Fibroblast of peridontal ligament (primary cell): ENCODE measurements around the gene PARP2.
"Not testable (repeated sequence)": the region's sequence is repeated elsewhere in the genome, so short reads cannot be mapped to it uniquely, and the experiment has no call there.

Source experiments
- DNase-seq: peaks from one replicate; pipeline ENCODE4 v3.0.0-alpha.2; 2010; ENCODE audit errors: extremely low read depth

PARP2 gene

GRCh38 chr14:20343092-20343861 lies at the start of gene PARP2:
Gene PARP2, plus strand, starts transcription at chr14:20343635. Its CDS starts 7 bp downstream, at chr14:20343642.
- DNase-seq: peak; percentile 100

GRCh38 chr14:20294636-20295035 lies 48.8 kb upstream of the PARP2 start:
- no peak for DNase-seq

- no peak for DNase-seq
These were observed 48.4 kb upstream of the PARP2 start for GRCh38 chr14:20295067-20295466.

- DNase-seq: peak; percentile 33
These were observed 41.2 kb upstream of the PARP2 start for GRCh38 chr14:20302042-20302755.

- DNase-seq: peak; percentile 94
These were observed 38.0 kb upstream of the PARP2 start, which contains the start of gene TTC5 for GRCh38 chr14:20305265-20306078. Gene TTC5, minus strand, starts transcription at chr14:20305951. Its CDS starts 14 bp downstream, at chr14:20305937.

- no peak for DNase-seq
These were observed 37.4 kb upstream of the PARP2 start for GRCh38 chr14:20306079-20306423.

GRCh38 chr14:20314026-20314425 lies 29.4 kb upstream of the PARP2 start:
- DNase-seq: no peak

- no peak for DNase-seq
These were observed 25.7 kb upstream of the PARP2 start for GRCh38 chr14:20317720-20318119.

- DNase-seq: peak; percentile 85
These were observed 16.2 kb upstream of the PARP2 start for GRCh38 chr14:20327005-20327869.

- no peak for DNase-seq
These were observed 14.7 kb upstream of the PARP2 start for GRCh38 chr14:20328705-20329104.

GRCh38 chr14:20329355-20329754 lies 14.1 kb upstream of the PARP2 start:
- no peak for DNase-seq

- no peak for DNase-seq
These were observed 12.3 kb upstream of the PARP2 start for GRCh38 chr14:20331053-20331613.

- peak; percentile 22 for DNase-seq
These were observed 11.0 kb upstream of the PARP2 start for GRCh38 chr14:20332431-20332787.

- DNase-seq: peak; percentile 89
These were observed 10.5 kb upstream of the PARP2 start, which contains the start of gene CCNB1IP1 for GRCh38 chr14:20332788-20333493. Gene CCNB1IP1, minus strand, starts transcription at chr14:20333279. Its CDS starts 16,756 bp downstream, at chr14:20316523.

- no peak for DNase-seq
These were observed 10.0 kb upstream of the PARP2 start for GRCh38 chr14:20333494-20333841.

- no peak for DNase-seq
These were observed 9.4 kb upstream of the PARP2 start for GRCh38 chr14:20334017-20334416.

GRCh38 chr14:20341032-20341431 lies 2.4 kb upstream of the PARP2 start:
- not testable (repeated sequence) for DNase-seq

GRCh38 chr14:20341646-20342045 lies 1.8 kb upstream of the PARP2 start:
- DNase-seq: no peak

GRCh38 chr14:20343862-20344220 lies 406 bp downstream of the PARP2 start:
- DNase-seq: peak; percentile 56

- DNase-seq: no peak
These were observed 1.9 kb downstream of the PARP2 start for GRCh38 chr14:20345366-20345765.
